ENCODE data around the gene CD44. TPM values are rescaled to one million over a fixed set of nuclear protein-coding genes. Genes with fewer than 3 reads are reported as not detected.

The CD44 gene
- total RNA-seq, 4 donors from 2014 or later, result 135 to 636 (median 397) TPM

DNA sequence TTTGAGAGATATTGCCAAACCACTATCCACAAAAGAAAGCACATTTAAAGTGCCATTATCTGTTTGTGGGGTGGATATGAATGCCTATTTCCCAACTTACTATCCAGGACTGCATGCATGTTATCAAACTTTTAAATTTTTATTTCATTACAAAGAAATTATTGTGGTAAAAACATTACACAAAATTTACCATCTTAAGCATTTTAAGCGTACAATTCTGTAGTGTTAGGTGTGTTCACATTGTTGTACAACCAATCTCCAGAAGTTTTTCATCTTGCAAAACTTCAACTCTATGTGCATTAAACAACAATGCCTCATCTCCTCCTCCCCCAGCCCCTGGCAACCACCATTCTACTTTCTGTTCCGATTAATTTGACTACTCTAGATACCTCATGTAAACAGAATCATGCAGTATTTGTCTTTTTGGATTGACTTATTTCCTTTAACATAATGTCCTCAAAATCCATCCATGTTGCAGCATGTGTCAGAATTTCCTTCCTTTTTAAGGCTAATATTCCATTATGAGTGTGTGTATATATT lies 17.6 kb upstream of the CD44 start:
- H3K9me3 ChIP-seq, result no peaks in the 10 kb centered on the region
- no peak overlapping the region for H3K27ac ChIP-seq
- no peaks in the 10 kb centered on the region for H3K27me3 ChIP-seq
- no peak for DNase-seq
- no peak overlapping the region for H3K4me3 ChIP-seq
- H3K36me3 ChIP-seq, result no peaks in the 10 kb centered on the region
- intact Hi-C loops (cut with DNase I; ENCODE audit: low total_unique reads), result no loop called here
- H3K4me1 ChIP-seq, result peaks cover 4 to 14% of the 10 kb centered on the region in 2 donors
- TF ChIP-seq, protein P1, sequence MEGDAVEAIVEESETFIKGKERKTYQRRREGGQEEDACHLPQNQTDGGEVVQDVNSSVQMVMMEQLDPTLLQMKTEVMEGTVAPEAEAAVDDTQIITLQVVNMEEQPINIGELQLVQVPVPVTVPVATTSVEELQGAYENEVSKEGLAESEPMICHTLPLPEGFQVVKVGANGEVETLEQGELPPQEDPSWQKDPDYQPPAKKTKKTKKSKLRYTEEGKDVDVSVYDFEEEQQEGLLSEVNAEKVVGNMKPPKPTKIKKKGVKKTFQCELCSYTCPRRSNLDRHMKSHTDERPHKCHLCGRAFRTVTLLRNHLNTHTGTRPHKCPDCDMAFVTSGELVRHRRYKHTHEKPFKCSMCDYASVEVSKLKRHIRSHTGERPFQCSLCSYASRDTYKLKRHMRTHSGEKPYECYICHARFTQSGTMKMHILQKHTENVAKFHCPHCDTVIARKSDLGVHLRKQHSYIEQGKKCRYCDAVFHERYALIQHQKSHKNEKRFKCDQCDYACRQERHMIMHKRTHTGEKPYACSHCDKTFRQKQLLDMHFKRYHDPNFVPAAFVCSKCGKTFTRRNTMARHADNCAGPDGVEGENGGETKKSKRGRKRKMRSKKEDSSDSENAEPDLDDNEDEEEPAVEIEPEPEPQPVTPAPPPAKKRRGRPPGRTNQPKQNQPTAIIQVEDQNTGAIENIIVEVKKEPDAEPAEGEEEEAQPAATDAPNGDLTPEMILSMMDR (IDR thresholded peaks at IDR 0.05), result no peak
- TF ChIP-seq POLR2A (IDR thresholded peaks at IDR 0.05), result no peak

DNA sequence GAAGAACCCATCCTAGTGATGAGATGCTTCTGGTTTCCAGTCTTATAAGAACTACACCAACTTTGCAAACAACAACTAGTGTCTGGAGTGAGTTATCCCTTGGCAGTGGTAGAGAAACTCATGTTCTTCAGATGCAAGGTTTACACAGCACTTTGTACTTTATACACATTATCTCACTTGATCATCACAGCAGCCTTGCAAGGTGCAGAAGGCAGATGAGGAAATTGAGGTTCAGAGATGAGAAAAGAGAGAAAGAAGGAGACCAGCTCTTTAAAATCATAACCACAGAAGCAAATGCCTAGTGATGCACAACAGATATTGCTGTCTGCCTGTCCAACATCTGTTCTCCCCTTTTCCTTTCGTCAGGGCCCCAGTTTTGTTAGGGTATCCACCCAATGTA lies 16.7 kb upstream of the CD44 start:
- intact Hi-C loops (cut with DNase I; ENCODE audit: low total_unique reads), result no loop called here
- no peak for DNase-seq
- Histone ChIP-seq H3K9me3 (no peaks in the 10 kb centered on the region), H3K36me3 (no peaks in the 10 kb centered on the region), H3K4me1 (peaks cover 0 to 10% of the 10 kb centered on the region in 2 donors), H3K27ac (no peak overlapping the region), H3K27me3 (no peaks in the 10 kb centered on the region), H3K4me3 (no peak overlapping the region)
- TF ChIP-seq, protein P1 (IDR thresholded peaks at IDR 0.05), result no peak
- no peak for TF ChIP-seq POLR2A (IDR thresholded peaks at IDR 0.05)

DNA sequence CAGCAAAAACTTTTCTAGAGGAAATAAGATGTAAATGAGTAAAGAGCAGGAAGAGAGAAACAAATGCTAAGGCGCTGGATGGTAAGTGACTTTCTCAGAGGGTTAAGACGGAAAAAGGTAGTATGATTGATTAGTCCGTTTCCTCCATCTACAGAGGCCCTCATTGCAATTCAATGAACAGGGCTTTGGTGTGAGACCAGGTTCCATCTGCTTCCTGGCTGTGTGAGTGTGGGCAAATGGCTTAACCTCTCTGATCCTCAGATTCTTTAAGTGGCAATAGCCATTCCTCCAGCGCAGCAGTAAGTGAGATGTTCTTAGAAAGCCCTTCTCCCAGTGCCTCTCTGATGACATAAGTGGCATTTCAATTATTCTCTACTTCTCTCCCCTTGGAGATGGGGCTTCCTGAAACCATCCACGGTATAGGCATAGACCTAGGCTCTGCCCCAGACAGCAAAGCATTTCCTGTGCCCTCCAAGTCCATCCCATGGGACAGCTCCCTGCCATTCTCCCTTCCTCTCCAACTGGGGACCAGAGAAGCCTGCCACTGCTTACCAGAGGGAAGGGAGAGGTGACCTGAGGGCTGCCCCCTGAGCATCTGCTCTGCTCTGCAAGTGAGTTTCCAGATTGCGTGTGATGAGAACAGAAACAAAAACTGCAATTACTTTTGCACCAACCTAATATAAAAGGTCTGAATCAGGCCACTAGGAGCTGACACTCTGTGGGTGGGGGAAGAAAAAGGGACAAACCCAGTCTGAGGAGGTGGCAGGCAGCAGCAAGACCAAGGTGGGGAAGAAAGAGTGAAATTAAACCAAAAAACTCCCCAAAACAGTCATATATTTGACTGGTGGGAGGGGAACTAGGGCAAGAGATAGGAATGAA lies 12.7 kb upstream of the CD44 start:
- TF ChIP-seq, protein P1 (IDR thresholded peaks at IDR 0.05), result no peak
- TF ChIP-seq POLR2A (IDR thresholded peaks at IDR 0.05), result no peak
- intact Hi-C loops (cut with DNase I; ENCODE audit: low total_unique reads), result no loop called here
- Histone ChIP-seq H3K36me3 (no peaks in the 10 kb centered on the region), H3K27me3 (no peaks in the 10 kb centered on the region), H3K9me3 (no peaks in the 10 kb centered on the region), H3K4me3 (no peak overlapping the region), H3K27ac (no peak overlapping the region), H3K4me1 (no peaks in the 10 kb centered on the region)
- no peak for DNase-seq

DNA sequence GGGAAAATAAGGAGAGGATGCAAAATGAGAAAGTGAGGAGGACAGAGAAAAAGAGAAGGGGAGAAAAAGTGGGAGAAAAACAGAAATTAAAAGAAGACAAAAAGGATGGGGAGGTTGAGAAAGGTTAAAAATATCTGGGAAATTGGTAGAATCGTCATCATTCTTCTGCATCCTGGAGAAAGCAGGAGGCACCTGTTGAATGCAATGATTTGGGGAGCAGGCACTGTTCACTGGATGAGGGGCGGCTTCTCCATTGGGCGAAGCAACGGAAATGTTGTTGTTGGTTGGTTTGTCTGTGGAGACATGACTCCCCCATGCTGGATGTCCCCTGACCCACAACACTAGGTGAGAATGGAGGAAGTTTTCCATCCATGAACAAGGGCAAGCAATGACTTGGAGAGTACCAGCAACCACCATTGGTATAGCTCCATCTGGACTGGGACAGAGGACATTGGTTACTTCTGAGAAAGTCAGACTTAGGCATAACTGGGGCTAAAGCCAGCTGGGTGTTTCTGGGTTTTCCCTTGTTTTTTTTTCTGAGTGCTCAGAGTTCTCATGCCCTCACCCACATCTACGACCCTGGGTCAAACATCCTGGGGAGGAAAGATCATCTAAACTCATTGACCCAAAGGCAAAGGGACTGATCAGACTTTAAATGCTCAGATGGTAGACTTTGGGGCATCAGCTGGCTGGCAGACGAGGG lies 11.9 kb upstream of the CD44 start:
- H3K36me3 ChIP-seq, result no peaks in the 10 kb centered on the region
- DNase-seq, result no peak
- no peak overlapping the region for H3K4me3 ChIP-seq
- intact Hi-C loops (cut with DNase I; ENCODE audit: low total_unique reads), result no loop called here
- no peak overlapping the region for H3K27ac ChIP-seq
- TF ChIP-seq, protein P1 (IDR thresholded peaks at IDR 0.05), result no peak
- no peak for TF ChIP-seq POLR2A (IDR thresholded peaks at IDR 0.05)
- no peaks in the 10 kb centered on the region for H3K27me3 ChIP-seq
- H3K4me1 ChIP-seq, result no peaks in the 10 kb centered on the region
- no peaks in the 10 kb centered on the region for H3K9me3 ChIP-seq

DNA sequence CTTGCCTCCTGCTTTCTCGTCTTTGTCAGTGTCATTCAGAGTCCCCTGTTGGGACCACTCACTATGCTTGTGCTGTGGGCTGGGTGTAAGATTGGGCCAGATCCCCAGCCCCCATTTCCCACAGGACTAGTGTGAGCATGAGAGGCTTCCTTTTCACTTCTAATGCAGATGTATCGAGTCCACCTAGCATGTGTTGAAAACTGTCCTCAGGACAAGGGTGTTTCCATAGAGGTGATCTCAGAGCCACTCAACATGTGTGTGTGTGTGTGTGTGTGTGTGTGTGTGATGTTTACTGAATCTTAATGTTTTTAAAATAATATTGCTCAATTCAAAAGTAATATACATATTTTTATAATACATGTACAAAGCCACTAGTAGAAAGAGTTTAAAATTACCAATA lies 11.4 kb upstream of the CD44 start:
- TF ChIP-seq POLR2A (IDR thresholded peaks at IDR 0.05), result no peak
- TF ChIP-seq, protein P1 (IDR thresholded peaks at IDR 0.05), result no peak
- intact Hi-C loops (cut with DNase I; ENCODE audit: low total_unique reads), result no loop called here

More for the DNA sequence above, 11.4 kb upstream of the CD44 start:
- H3K36me3 ChIP-seq, result no peaks in the 10 kb centered on the region
- H3K4me3 ChIP-seq, result no peak overlapping the region
- no peak for DNase-seq
- H3K9me3 ChIP-seq, result no peaks in the 10 kb centered on the region
- no peaks in the 10 kb centered on the region for H3K4me1 ChIP-seq
- no peaks in the 10 kb centered on the region for H3K27me3 ChIP-seq
- H3K27ac ChIP-seq, result no peak overlapping the region

Measured in uterus (tissue), 4 donors.